ENCODE data around the gene LDLRAD4. TPM values are rescaled to one million over a fixed set of nuclear protein-coding genes. Genes with fewer than 3 reads are reported as not detected.

The LDLRAD4 gene
- total RNA-seq, 1 experiment from 2014 or later: 204 TPM

DNA sequence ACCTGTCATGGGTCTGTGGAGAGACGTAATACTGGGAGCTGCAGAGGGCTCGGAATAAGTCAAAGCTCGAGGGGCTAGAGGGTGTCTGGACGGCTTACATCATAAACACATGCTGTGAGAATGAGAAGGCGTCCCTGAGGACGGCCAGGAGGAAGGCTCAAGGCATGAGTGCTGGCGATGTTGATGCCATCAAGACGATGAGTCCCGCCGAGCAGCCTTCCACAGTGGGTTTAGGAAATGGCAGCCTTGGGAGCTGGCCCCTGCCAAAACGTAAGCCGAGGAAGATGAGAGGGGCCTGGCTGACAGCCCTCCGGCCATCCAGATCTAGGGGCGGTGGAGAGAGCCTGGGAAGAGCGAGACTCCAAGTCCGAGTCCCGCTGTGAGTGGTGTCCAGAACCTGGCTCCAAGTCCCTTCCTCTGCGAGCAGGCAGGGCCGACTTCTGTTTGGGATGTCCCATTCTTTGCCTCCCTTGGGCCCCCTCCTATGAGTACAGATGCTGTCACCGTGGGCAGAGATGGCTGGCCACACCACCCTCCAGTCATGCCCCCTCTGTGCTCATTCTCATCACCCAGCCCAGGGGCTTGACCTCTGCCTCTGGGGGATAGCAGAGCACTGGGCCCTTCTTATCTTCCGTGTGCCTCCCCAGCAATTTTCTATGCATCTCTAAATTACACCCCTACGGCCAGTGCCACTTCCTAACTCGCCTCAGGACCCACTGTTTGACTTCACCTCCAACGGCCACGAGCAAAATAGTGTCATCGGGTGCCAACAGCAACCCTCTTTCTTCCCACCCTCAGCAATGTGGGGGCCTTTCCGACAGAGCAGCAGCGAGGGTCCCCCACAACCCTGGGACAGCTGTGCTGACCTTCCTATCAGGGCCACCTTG, 332.1 kb downstream of the LDLRAD4 start:
- H4K20me1 ChIP-seq (ENCODE audit: insufficient read depth, low read depth, low read length): no peaks in the 10 kb centered on the region
- H3K4me1 ChIP-seq (ENCODE audit: low read length): peaks cover 16% of the 10 kb centered on the region
- no peak overlapping the region for H2AFZ ChIP-seq (ENCODE audit: low read length)
- no peak overlapping the region for H3K4me2 ChIP-seq (ENCODE audit: low read depth, low read length, poor library complexity, severe bottlenecking)
- H3K9me2 ChIP-seq (replicated peaks; ENCODE audit: insufficient read depth, low read length): no peaks in the 10 kb centered on the region
- H3K27ac ChIP-seq (ENCODE audit: low read length): no peak overlapping the region
- no peaks in the 10 kb centered on the region for H3K36me3 ChIP-seq (ENCODE audit: insufficient read depth, low read length)
- no peak overlapping the region for H3K4me3 ChIP-seq (ENCODE audit: low read length)
- no peaks in the 10 kb centered on the region for H3K79me2 ChIP-seq (ENCODE audit: low read length)
- no peaks in the 10 kb centered on the region for H3K27me3 ChIP-seq (ENCODE audit: low read length)
- H3K9ac ChIP-seq (ENCODE audit: low read length): no peak overlapping the region
- no peaks in the 10 kb centered on the region; the same call in 1 of the 2 replicates for H3K9me3 ChIP-seq (ENCODE audit: low read length)
- DNase-seq: no peak

DNA sequence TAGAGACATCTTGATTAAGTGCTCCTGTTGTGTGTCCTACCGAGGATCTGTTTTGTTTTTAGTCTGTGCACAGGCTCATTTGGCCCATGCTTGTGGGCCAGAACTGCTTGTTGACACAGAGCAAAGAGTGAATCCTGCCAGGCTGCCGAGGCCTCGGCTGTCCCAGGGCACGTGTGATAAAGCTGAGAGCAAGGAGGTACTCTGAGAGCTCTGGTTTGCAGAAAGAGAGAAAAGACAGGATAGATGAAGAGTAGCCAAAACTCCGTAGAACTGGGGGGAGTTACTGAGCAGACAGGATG, 332.7 kb downstream of the LDLRAD4 start:
- no peaks in the 10 kb centered on the region for H4K20me1 ChIP-seq (ENCODE audit: insufficient read depth, low read depth, low read length)
- peaks cover 16% of the 10 kb centered on the region for H3K4me1 ChIP-seq (ENCODE audit: low read length)
- H3K9ac ChIP-seq (ENCODE audit: low read length): no peak overlapping the region
- no peak overlapping the region for H3K27ac ChIP-seq (ENCODE audit: low read length)
- no peaks in the 10 kb centered on the region; the same call in 1 of the 2 replicates for H3K9me3 ChIP-seq (ENCODE audit: low read length)
- H3K4me3 ChIP-seq (ENCODE audit: low read length): no peak overlapping the region
- H2AFZ ChIP-seq (ENCODE audit: low read length): no peak overlapping the region
- H3K4me2 ChIP-seq (ENCODE audit: low read depth, low read length, poor library complexity, severe bottlenecking): no peak overlapping the region
- no peak for DNase-seq
- no peaks in the 10 kb centered on the region for H3K79me2 ChIP-seq (ENCODE audit: low read length)
- H3K36me3 ChIP-seq (ENCODE audit: insufficient read depth, low read length): no peaks in the 10 kb centered on the region
- no peaks in the 10 kb centered on the region for H3K9me2 ChIP-seq (replicated peaks; ENCODE audit: insufficient read depth, low read length)
- no peaks in the 10 kb centered on the region for H3K27me3 ChIP-seq (ENCODE audit: low read length)

DNA sequence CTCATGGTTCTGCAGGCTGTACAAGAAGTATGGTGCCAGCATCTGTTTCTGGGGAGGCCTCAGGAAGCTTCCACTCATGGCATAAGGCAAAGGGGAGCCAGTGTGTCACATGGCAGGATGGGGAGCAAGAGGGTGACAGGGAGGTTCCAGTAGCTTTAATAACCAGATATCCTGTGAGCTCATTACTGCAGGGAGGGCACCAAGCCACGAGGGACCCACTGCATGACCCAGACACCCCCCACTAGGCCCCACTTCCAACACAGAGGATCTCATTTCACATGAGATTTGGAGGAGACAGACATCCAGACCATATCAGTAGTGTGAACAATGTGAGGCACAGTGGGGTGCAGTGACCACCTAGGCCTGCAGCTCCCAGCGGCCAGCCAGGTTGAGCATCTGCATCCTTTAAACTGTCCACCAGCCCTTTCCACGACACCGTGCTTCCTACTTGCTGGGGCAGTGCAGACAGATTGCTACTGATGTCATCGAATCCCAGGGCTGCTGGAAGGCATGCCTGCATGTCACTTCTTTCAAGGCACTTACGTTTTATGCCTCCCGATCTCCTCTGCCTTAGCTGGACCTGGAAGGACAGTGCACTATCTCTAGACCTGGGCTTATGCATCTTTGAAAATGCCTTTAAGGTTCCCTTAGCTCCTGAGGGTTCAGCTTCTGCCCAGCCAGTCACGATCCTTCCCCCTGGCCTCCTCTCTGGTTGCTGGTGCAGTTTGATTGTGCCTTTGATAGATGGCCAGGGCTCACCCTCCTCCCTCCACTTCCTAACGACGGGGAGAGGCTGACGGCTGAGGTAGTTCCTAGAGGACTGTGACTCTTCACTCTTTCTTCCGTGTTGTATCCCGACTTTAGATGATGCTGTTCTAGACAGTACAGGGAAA, 333.5 kb downstream of the LDLRAD4 start:
- no peak overlapping the region for H3K4me2 ChIP-seq (ENCODE audit: low read depth, low read length, poor library complexity, severe bottlenecking)
- H4K20me1 ChIP-seq (ENCODE audit: insufficient read depth, low read depth, low read length): no peaks in the 10 kb centered on the region
- H3K4me3 ChIP-seq (ENCODE audit: low read length): no peak overlapping the region
- no peak overlapping the region for H3K27ac ChIP-seq (ENCODE audit: low read length)
- H3K27me3 ChIP-seq (ENCODE audit: low read length): no peaks in the 10 kb centered on the region
- H3K4me1 ChIP-seq (ENCODE audit: low read length): peaks cover 16% of the 10 kb centered on the region
- H3K9me3 ChIP-seq (ENCODE audit: low read length): no peaks in the 10 kb centered on the region; the same call in 1 of the 2 replicates
- no peaks in the 10 kb centered on the region for H3K79me2 ChIP-seq (ENCODE audit: low read length)
- H2AFZ ChIP-seq (ENCODE audit: low read length): no peak overlapping the region
- no peak for DNase-seq
- no peak overlapping the region for H3K9ac ChIP-seq (ENCODE audit: low read length)
- no peaks in the 10 kb centered on the region for H3K9me2 ChIP-seq (replicated peaks; ENCODE audit: insufficient read depth, low read length)
- H3K36me3 ChIP-seq (ENCODE audit: insufficient read depth, low read length): no peaks in the 10 kb centered on the region

DNA sequence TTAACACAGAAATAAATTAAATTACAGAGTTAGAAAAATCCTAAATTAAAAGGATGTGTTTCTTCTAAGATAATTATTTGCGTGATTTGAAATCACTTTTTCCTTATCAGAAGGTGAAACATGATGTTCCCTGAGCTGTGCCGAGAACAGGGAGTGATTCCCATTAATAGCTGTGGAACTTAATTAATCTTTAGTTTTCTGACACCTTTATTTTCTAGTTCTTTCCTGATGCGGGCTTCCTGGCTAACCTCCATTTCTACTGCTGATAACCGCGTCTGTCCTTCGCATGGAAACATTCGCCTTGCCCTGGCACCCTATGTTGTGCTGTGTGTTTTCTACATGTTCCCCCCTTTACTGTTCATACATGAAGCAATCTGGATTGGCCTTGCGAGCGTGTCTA, 334.9 kb downstream of the LDLRAD4 start:
- no peak overlapping the region for H2AFZ ChIP-seq (ENCODE audit: low read length)
- H3K4me1 ChIP-seq (ENCODE audit: low read length): peaks cover 24% of the 10 kb centered on the region
- no peaks in the 10 kb centered on the region for H4K20me1 ChIP-seq (ENCODE audit: insufficient read depth, low read depth, low read length)
- no peak overlapping the region for H3K27ac ChIP-seq (ENCODE audit: low read length)
- H3K9me3 ChIP-seq (ENCODE audit: low read length): no peaks in the 10 kb centered on the region; the same call in 1 of the 2 replicates
- no peak overlapping the region for H3K4me3 ChIP-seq (ENCODE audit: low read length)
- no peak overlapping the region for H3K9ac ChIP-seq (ENCODE audit: low read length)
- H3K9me2 ChIP-seq (replicated peaks; ENCODE audit: insufficient read depth, low read length): no peaks in the 10 kb centered on the region
- H3K36me3 ChIP-seq (ENCODE audit: insufficient read depth, low read length): no peaks in the 10 kb centered on the region
- H3K79me2 ChIP-seq (ENCODE audit: low read length): no peaks in the 10 kb centered on the region
- no peaks in the 10 kb centered on the region for H3K27me3 ChIP-seq (ENCODE audit: low read length)
- H3K4me2 ChIP-seq (ENCODE audit: low read depth, low read length, poor library complexity, severe bottlenecking): no peak overlapping the region
- no peak for DNase-seq

DNA sequence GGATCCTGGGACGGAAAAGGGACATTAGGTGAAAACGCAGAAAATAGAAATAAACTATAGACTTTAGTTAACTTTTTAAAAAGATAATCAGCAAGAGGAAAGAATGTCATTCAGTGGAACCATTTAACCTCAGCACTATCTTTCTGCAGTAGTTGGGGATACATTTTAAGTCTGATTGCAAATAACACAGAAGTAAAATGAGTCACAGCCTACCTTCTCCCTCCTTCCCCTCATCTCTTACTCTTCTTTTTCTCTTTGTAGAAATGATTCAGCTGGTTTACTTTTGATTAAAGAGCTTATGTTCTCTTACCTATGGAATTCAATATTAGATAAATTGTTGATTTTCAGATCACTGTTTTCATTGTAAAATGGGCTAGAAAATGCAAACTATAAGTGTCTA, 336.6 kb downstream of the LDLRAD4 start:
- no peaks in the 10 kb centered on the region for H3K36me3 ChIP-seq (ENCODE audit: insufficient read depth, low read length)
- no peak overlapping the region for H3K4me2 ChIP-seq (ENCODE audit: low read depth, low read length, poor library complexity, severe bottlenecking)
- H3K9me2 ChIP-seq (replicated peaks; ENCODE audit: insufficient read depth, low read length): no peaks in the 10 kb centered on the region
- no peak overlapping the region for H3K4me3 ChIP-seq (ENCODE audit: low read length)
- no peak overlapping the region for H3K9ac ChIP-seq (ENCODE audit: low read length)
- no peaks in the 10 kb centered on the region for H3K79me2 ChIP-seq (ENCODE audit: low read length)
- peaks cover 25% of the 10 kb centered on the region for H3K4me1 ChIP-seq (ENCODE audit: low read length)
- no peaks in the 10 kb centered on the region for H3K9me3 ChIP-seq (ENCODE audit: low read length)
- H3K27me3 ChIP-seq (ENCODE audit: low read length): no peaks in the 10 kb centered on the region
- no peaks in the 10 kb centered on the region for H4K20me1 ChIP-seq (ENCODE audit: insufficient read depth, low read depth, low read length)
- no peak overlapping the region for H2AFZ ChIP-seq (ENCODE audit: low read length)
- no peak overlapping the region for H3K27ac ChIP-seq (ENCODE audit: low read length)
- DNase-seq: no peak

DNA sequence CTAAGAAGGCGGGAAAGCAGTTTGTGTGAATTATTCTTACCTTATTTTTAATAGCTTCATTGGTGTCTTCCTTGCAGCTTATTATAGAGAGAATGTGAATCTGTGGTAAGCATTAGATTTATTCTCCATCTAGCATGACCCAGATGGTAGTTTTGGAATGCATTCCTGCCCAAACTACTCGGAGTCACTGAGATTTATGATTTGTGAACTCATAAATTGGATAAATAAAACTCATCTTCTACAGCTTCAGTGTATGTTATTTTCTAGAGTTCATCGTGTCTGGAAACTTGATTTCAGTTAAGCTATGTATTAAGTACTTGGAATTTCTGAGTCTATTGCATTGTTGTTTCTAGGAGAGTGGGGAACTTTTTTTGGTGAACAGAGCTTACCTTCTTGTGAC, 337.3 kb downstream of the LDLRAD4 start:
- no peaks in the 10 kb centered on the region for H3K36me3 ChIP-seq (ENCODE audit: insufficient read depth, low read length)
- no peaks in the 10 kb centered on the region for H3K9me3 ChIP-seq (ENCODE audit: low read length)
- no peaks in the 10 kb centered on the region for H3K27me3 ChIP-seq (ENCODE audit: low read length)
- H3K9ac ChIP-seq (ENCODE audit: low read length): no peak overlapping the region
- H3K4me2 ChIP-seq (ENCODE audit: low read depth, low read length, poor library complexity, severe bottlenecking): no peak overlapping the region
- no peaks in the 10 kb centered on the region for H4K20me1 ChIP-seq (ENCODE audit: insufficient read depth, low read depth, low read length)
- peaks cover 32% of the 10 kb centered on the region for H3K4me1 ChIP-seq (ENCODE audit: low read length)
- H3K79me2 ChIP-seq (ENCODE audit: low read length): no peaks in the 10 kb centered on the region
- H3K27ac ChIP-seq (ENCODE audit: low read length): no peak overlapping the region
- no peak for DNase-seq
- no peak overlapping the region for H2AFZ ChIP-seq (ENCODE audit: low read length)
- H3K4me3 ChIP-seq (ENCODE audit: low read length): no peak overlapping the region
- no peaks in the 10 kb centered on the region for H3K9me2 ChIP-seq (replicated peaks; ENCODE audit: insufficient read depth, low read length)

DNA sequence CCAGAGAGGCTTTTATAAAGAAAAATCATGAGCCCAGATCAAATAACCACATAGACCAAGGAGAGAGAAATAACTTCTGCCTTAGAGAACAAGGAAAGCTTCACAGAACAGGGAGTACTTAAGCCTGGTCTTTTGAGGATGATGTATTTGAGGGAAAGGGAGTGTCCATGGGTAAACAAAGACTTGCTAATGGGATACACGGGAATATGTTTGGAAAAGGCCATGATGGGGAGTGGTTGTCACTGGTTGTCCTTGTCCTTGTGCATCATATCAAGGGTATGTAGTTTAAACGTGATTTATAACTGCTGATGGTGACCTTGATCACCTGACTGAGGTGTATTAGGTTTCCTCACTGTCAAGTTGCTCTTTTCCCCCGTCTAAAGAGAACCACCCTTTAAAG, 337.9 kb downstream of the LDLRAD4 start:
- Histone ChIP-seq H3K9me2 (replicated peaks; ENCODE audit: insufficient read depth, low read length) (no peaks in the 10 kb centered on the region), H4K20me1 (ENCODE audit: insufficient read depth, low read depth, low read length) (no peaks in the 10 kb centered on the region), H3K4me3 (ENCODE audit: low read length) (no peak overlapping the region), H3K9me3 (ENCODE audit: low read length) (no peaks in the 10 kb centered on the region), H2AFZ (ENCODE audit: low read length) (no peak overlapping the region), H3K79me2 (ENCODE audit: low read length) (no peaks in the 10 kb centered on the region), H3K4me1 (ENCODE audit: low read length) (peaks cover 36% of the 10 kb centered on the region), H3K9ac (ENCODE audit: low read length) (no peak overlapping the region), H3K36me3 (ENCODE audit: insufficient read depth, low read length) (no peaks in the 10 kb centered on the region), H3K27ac (ENCODE audit: low read length) (no peak overlapping the region), H3K4me2 (ENCODE audit: low read depth, low read length, poor library complexity, severe bottlenecking) (no peak overlapping the region), H3K27me3 (ENCODE audit: low read length) (no peaks in the 10 kb centered on the region)
- no peak for DNase-seq

DNA sequence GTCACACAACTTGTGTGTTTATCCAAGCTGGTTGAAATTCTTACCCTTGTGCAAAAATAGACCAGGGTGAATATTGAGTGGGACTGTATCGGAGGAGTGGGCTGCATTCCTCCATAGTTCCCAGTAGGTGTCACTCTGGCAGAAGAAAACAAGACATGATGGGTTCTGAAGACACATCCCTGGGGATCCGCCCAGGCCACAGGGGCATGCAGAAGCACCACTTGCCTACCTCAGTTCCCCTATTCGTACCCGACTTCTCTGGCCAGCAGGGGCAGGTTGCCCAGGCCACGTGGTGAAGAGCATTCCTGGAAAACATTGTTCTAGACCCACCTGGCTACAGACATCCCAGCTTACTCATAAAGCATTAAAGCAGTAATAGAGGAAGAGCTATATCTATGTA, 339.6 kb downstream of the LDLRAD4 start:
- Histone ChIP-seq H3K4me3 (ENCODE audit: low read length) (peak overlapping the region; percentile 21; the same call in 1 of the 2 replicates), H3K27ac (ENCODE audit: low read length) (peak overlapping the region; percentile 63), H2AFZ (ENCODE audit: low read length) (no peak overlapping the region), H4K20me1 (ENCODE audit: insufficient read depth, low read depth, low read length) (no peaks in the 10 kb centered on the region), H3K36me3 (ENCODE audit: insufficient read depth, low read length) (no peaks in the 10 kb centered on the region), H3K4me1 (ENCODE audit: low read length) (peaks cover 50% of the 10 kb centered on the region), H3K9me3 (ENCODE audit: low read length) (no peaks in the 10 kb centered on the region), H3K27me3 (ENCODE audit: low read length) (no peaks in the 10 kb centered on the region), H3K9ac (ENCODE audit: low read length) (peak overlapping the region; percentile 43), H3K9me2 (replicated peaks; ENCODE audit: insufficient read depth, low read length) (no peaks in the 10 kb centered on the region), H3K4me2 (ENCODE audit: low read depth, low read length, poor library complexity, severe bottlenecking) (peak overlapping the region; percentile 50), H3K79me2 (ENCODE audit: low read length) (no peaks in the 10 kb centered on the region)
- peak; percentile 92 for DNase-seq

Data from Karpas-422 (cell line).